ENCODE results near the gene CWC27.

GRCh38 chr5:64789457-64789856, 20.7 kb downstream of the CWC27 start:
- TF ChIP-seq ZNF146 (tag by site-specific recombination; IDR thresholded peaks at IDR 0.05): no peak
- no peak for TF ChIP-seq ZNF544 (tag by site-specific recombination; IDR thresholded peaks at IDR 0.05)
